SIG-M5 treated with dmso at 0.1 percent for 504 hours (cell line): ENCODE results near the gene CNIH3.

ENCODE experiments used
- DNase-seq: peaks from one replicate; lab custom pipeline; 2025; ENCODE audit not compliant: unreplicated experiment; lab: John Stamatoyannopoulos, UW

CNIH3 gene

DNA sequence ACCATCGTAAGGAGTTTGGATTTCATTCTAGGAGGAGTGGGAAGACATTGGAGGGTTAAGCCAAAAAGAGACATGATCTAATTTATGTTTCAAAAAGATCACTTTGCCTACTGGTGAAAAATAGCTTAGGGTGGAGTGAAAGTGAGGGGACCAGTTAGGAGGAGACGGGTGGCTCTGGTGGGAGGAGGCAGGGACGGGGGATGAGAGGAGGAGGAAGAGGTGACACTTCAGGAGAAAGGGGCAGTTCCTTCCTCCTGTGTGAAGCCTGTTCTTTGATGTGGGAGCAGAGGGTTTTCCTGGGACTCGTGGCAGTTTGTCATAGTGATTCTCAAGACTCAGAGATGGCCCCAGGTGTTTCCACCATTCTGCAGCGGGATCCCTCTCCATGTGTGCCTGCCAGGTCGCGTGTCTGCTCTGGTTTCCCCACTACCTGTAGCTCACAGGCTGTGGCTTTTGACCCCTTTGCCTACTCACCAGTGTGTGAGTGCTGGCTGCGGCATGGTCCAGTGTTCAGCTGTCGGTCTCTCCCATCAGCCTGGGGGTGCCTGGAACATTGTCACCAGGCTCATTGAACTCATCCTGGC is 102.4 kb downstream of the CNIH3 start:
- DNase-seq = no peak

DNA sequence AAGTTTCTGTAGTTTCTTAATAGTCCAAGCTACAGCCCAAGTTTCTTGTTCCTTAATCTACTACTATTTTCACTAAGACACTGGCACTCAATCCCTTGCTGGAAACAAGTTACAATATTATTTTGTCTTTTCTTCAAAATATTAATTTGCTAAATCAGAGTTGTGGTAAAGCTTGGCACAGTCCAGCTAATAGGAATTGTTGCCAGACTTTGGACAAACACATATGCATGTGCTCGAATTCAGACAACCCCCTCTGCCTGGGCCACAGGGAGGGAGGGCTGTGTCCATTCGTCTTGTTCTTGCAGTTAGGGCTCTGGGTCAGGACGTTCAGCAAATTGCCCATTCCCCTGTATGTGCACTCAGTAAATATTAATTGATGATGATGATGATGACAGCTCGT is 103.6 kb downstream of the CNIH3 start:
- DNase-seq = no peak

DNA sequence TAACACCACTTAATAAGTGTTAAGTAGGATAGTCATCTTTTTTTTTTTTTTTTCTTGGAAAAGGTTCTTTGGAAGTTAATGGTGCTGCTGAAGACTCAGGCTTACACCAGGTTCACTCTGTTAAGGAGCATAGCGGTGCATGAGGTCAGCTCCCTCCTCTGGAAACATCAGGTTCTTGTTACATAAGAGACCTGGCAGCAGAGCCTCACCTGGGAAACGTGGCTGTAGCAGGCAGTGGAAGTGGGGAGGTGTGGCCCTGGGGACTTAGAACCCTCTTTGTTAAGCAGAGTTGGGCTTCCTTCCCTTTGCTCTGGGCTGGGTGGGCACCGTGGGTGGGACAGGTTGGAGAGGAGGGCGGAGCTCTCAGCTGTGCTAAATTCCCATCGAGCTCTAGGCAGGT is 104.1 kb downstream of the CNIH3 start:
- DNase-seq = no peak

DNA sequence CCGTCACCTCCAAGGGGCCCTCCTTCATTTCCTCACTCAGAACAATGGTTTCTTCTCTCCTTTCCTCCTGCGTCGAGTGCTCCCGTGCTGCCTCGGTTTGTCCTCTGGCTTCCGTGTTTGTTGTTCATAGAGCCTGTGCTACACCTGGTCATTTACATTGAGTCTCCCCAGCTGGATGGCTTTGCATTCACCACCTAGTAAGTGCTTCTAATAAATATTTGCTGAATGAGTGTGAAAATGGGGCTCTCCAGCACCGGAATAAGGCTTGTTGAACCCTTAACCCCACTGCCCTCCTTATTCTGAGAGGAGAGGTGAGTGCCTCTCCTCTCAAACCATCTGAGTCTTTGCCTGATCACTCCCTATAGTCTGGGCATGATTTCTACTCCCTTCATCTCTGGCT is 104.9 kb downstream of the CNIH3 start:
- no peak for DNase-seq

DNA sequence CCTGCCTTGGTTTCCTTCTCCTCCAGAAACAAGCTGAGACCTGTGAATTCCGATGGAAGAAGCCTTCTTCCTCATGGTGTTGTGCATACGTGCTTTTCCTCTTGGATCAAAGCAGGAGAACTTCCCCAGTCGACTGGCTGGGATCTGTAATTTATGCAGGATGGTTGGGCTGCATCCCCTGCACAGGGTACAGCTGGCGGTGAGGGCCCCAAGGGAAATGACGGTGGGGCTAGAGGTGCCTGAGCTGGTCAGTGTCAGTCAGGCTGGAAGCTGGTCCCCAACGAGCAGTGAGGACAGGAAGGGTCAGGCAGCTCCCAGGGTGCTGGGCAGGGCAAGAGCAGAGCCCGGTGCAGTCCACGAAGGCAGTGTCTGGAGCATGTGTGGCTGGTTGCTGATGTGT is 106.7 kb downstream of the CNIH3 start:
- DNase-seq = no peak

DNA sequence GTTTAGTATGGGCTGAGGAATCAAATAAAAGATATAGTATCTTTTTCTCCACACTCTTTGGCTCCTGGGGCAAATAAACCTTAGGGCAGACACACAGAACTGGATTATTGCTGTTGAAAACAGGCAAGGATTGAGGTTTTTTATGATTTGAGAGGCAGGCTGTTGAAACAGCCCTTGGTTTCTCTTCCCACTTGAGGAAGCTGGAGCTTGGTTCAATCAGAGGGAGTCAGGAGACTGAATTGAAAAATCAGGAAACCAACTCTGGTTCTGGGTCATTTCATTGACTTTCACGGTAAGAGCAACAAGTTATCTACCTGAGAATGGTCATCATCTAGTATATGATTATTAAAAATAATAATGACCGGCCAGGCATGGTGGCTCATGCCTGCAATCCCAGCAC is 108.4 kb downstream of the CNIH3 start:
- no peak for DNase-seq

DNA sequence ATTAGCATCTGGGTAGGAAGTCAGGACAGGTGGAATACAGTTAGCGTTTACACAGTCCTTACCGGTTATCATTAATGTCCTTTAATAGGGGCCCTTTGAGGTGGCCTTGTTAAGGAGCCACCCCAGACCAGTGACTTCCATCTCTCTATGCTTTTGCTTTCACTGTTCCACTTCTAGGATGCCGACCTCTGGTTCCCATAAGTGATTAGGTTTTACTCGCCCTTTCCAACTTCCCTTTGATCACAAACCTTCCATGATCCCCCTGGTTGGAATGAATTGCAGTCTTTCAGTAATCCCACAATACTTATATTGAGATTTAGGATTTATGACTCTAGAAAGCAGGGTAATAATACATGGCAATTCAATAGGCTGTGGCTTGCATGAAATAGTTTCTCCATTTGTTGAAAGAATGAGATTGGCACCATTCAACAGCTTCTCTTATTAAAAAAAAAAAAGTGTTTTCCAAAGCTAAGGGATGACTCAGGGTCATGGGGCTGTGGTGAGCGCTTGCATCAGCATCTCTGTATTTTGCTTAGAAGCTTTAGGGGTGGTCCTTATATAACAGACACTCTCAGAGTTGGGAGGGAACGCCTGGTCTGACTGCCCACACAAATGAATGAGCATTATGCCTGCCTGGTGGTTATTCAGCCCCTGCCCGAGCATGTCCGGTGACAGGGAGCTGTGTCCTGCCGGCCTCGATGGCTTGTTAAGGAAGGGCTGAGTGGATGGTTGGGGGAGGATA is 110.5 kb downstream of the CNIH3 start:
- peak; percentile 51 for DNase-seq

DNA sequence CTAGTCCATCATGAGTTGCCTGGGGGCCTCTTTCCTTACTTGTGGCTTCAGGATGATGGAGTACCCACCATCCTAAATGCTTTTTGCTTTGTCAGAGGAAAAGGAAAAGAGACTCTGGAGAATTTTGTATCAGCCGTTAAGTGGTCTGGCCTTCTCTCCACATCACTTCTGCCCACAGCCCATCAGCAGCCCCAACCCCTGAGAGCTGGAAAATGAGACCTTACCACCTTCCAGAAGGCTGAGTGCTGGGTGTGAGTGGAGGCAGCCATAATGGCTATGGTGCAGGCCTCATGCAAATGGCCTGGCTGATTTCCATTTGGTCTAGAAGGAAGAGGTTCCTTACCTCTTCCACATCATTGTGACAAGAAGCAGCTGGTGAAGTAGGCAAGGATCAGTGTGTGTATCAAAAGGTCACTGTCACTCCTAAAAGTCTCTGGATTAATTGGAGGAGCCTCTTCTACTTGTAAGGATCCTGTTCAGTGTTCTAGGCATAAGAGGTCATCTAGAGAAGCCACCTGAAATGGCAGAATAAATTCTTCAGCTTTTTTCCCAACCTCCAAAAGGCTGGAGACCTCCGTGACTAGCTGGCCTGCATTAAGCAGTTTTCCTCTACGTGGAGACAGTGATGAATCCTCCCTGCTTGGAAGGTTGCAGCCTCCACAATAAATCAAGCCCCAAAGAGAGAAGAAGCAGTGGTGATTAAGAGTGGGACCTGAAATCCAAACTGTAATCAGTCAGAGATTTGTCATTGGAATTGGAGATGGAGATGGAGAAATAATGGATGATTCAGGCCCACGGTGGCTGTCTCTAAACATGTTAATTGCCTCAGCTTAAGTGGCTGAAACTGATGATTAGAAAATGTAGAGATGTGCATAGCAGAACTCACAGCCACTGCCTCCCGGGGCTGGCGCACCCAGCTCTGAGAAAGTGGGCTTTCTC is 111.5 kb downstream of the CNIH3 start:
- DNase-seq = no peak

DNA sequence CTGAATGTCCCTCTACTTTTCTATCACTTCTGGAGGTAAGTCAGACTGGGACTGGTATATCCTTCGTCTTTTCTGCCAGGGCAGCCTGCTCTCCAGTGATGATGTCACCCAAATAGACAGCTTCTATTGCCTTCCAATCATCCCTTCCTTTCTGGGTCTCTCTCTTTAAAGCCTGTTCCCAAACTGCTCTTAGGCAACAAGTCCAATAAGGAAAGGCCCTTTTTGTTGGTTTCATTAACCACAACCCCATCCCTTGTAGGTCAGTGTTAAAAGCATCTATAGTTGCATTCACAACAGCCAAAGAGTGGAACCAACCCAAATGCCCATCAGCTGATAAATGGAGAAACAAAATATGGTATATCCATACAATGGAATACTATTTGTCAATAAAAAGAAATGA is 114.4 kb downstream of the CNIH3 start:
- no peak for DNase-seq

DNA sequence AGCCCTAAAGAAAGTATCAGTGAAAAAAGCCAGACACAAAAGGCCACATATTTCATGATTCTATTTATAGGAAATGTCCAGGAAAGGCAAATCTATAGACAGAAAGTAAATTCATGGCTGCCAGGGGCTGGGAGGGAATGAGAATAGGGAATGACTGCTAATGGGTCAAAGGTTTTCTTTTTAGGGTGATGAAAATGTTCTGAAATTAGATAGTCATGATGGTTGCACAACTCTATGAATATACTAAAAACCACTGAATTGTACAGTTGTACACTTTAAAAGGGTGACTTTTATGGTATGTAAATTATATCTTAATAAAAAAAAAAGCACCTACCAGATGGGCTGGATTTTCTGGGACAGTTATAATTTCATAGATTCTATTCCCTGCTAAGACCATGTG is 114.8 kb downstream of the CNIH3 start:
- no peak for DNase-seq

DNA sequence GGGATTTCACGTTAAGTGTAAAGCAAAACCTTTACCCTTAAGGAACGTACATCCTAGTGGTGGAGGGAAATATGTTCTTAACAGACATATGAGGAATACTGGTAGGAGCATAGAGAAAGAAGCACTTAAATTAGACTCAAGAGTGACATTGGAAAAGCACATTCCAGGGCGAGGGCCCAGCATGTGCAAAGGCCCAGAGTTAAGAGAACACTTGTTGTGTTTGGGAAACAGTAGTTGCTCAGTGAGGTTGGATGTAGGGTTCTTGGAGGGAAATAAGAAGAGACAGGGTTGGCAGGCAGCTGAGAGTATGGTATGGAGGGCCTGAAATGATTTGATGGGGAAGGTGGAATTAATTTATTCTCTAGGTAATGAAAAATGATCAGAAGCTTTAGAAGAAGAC is 115.5 kb downstream of the CNIH3 start:
- no peak for DNase-seq

DNA sequence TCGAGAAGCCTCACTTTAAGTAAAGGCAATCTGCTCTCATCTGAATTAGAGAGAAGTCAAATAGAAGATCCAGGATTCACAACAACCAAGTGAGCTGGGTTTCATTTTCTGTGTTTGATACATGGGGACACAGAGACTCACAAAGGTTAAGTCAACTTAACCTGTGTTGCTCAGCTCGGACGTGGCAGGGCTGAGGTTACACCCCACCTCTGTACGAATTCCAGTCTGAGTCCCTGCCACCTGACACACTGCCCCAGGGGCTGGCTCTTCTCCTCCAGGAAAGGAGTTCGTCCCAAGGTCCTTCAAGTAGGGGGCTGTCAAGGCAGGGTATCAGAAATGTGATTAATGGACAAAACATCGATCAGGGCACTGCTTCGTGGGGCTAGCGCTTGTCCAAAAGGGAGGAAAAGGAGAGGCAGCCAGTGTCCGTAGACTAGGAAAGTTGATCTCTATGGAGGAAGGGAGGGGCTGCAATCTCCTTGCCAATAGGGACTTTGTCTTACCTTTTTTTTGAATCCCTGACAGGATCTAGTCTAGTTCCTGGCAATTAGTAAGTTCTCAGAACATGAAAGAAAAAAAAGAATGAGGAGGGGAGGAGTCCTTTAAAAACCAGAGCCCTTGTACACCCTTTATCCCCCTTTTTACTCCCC is 116.4 kb downstream of the CNIH3 start:
- no peak for DNase-seq

DNA sequence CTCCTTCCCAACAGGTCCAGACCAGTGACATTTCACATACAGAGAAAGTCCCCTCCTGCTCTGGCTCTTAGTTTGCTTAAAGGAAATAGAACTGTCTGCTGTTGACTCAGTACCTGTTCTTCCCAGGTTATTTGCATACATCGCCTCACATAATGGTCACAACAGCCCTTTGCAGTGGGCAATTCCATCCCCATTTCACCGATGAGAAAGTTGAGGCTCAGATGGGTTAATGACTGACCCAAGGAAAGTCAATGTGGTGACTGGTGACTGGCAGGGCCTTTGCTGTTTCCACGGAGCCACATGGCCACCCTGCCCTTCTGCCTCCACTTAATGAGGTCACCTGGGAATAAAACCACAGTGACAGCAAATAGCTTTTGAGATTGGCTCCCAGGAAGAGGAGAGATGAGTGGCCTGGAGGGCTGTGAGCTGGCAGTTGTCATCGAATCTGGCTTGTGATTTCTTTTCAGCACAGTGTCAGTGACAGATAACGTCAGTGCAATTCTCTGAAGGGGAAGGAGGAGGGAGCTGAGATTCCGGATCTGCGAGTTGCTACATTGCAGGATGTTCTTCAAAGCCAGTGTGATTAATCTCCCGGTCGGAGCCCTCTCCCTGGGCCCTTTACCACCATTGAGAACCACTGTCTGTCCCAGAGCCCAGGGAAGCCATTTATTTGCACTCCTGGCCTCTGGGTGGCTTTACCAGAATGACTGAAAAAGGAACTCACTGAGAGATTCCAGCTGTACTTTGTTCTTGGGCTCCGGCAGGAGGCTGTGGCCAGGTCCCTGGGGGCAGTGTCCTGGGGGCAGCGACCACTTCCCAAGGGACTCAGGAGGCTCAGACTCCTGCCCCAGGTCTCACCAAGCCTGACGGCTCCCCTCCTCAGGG is 117.2 kb downstream of the CNIH3 start:
- DNase-seq = peak; percentile 14

DNA sequence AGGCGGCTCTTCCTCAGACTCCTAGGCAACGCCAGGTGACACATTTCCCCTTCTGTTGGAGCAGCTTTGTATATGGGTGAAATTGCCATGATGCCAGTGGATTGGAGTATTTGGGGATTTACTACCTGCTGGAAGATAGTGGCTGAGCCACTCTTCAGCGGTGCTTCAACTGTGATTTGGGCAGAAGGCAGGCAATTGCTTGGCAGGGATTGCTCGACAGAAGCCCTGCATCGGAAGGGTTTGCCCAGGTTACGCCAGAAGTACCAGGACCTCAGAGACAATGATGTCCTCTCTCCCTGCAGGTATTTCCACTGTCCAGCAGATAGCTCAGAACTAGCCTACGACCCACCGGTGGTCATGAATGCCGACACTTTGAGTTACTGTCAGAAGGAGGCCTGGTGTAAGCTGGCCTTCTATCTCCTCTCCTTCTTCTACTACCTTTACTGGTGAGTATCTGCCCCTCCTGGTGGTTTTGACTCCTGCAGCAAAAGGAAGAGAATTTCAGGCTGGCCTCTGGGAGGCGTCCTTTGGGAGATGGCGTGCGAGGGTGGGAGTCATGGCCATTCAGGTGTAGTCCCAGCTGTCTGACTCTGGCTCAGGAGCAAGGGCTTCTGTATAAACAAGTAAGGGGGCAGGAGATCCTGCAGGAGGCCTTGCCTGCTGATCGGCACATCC is 118.3 kb downstream of the CNIH3 start:
- no peak for DNase-seq

DNA sequence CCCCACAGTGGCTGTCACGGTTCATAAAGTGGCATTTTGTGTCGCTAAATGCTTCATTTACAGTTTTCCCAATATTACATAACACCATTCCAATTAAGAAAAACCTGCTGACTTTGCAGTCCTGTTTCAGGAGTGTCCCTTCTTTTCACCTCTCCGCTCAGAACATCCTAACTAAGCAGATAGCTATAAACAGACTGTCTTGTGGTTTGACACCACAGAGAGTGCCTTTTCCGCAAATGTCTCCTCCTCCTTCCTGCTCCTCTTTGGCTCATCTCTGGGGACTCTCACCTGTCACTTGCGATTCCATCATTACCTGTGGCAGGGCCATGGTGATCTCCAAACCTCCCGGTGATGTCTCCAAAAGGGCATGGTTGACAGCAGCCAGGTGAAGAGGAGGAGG is 119.0 kb downstream of the CNIH3 start:
- DNase-seq = no peak

DNA sequence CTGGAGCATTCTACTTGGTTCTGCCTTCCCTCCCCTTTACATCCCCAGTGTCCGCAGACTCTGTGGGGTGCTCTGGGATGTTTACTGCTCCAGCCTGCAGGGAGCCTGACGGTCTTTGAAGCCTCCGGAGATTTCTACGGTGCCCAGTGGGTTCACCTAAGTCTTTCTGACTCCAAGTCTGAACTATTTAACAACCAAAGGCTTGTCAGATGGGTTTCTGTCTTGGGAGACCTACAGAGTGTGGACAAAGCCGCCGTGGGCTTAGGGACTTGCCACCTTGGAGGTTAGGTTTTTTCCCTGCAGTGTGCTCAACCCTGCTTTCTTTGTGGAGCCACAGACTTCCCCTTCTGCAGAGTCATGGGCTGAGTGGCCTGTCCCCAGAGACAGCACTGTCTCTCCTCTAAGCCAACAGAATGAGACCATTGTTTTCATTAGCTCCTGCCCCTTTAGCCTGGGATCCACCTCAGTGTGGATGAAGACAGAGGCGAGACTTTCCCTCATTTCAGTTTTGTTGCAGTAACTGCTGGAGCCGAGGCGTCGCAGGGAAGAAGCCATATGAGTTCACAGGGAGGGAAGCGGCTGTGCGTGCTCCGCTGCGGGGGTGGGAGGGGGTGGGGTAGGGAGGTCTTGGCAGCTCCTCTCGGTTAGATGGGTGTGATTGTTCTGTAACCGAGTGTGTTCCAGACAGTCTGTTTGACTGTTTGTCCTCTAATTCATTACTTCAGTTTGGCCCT is 120.7 kb downstream of the CNIH3 start:
- no peak for DNase-seq

DNA sequence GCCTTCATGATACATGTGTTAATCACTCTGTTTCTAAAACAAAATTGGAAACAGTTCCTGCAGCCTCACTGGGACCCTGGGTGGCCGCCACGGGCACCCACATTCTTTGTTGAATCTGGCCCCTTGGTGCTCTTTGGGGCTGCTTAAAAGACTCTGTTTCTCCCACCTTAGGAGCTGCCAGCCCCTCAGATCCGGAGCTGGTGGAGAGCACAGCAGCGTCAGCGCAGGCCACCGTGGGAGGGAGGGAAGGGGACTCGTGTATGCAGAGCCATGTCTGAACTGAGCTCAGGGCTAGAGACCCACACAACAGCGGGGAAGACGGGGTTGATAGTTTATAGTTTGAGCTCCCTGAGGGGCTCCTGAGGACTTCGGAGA is 121.2 kb downstream of the CNIH3 start:
- no peak for DNase-seq

DNA sequence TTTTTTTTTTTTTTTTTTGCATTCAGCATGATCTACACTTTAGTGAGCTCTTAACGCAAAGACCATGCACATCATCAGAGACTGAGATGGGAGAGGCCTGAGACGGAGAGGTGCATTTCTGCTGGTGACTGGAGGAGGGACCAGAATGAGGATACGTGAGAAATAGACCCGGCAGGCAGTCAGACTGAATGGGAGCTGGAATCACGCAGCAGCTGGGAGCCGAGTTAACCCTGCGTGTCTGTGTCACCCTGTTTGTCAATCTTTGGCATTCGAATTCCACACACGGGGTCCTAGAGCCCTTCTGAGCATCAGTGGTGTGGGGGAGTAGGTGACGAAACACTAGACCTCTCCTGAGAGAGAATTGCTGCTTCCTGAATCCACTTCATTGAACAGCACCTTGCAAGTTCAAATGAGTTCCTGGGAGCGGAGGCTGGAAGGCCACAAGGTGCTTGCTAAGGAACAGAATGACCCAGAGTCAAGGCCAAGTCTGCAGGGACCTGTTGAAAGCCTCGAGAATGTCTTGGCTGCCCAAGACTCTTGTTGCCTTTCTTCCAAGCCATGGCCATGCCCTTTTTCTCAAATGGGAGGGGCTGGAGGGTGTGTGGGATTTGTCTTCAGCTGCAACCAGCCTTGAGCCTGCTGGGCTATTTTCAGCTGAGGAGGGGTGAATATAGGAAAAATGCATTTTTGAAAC is 123.3 kb downstream of the CNIH3 start:
- no peak for DNase-seq
